Mesenchymal stem cell (in vitro differentiated cells and primary cell): Measurements from ENCODE around the gene PTCRA.
A peak's percentile ranks its signal among the peaks of the same experiment; 100 is the strongest.
"Not testable (repeated sequence)": the region's sequence is repeated elsewhere in the genome, so short reads cannot be mapped to it uniquely, and the experiment has no call there.

Experiments
- DNase-seq: peaks from one replicate; pipeline ENCODE4 v3.0.0-alpha.2; 2013
- H2AFZ ChIP-seq: one replicate; pipeline ENCODE4 v1.6.1; 2013; ENCODE audit warnings: low read depth, mild to moderate bottlenecking, control low read depth, inconsistent platforms, low read length, moderate library complexity
- H2AK5ac ChIP-seq: 2 replicates; pipeline ENCODE4 v1.6.1; 2013; ENCODE audit warnings: low read length, moderate library complexity, mild to moderate bottlenecking, inconsistent platforms; ENCODE audit not compliant: severe bottlenecking
- H2BK120ac ChIP-seq: one replicate; pipeline ENCODE4 v1.6.1; 2013; ENCODE audit warnings: low read depth, mild to moderate bottlenecking, inconsistent platforms, low read length, moderate library complexity
- H2BK12ac ChIP-seq, 2 experiments: one replicate each; pipeline ENCODE4 v1.6.1; 2013; ENCODE audit warnings: inconsistent platforms in 2 of 2, low read length in 2 of 2, mild to moderate bottlenecking in 2 of 2, moderate library complexity in 2 of 2, control low read depth in 1 of 2
- H2BK15ac ChIP-seq: one replicate; pipeline ENCODE4 v1.6.1; 2013; ENCODE audit warnings: mild to moderate bottlenecking, low read depth, inconsistent platforms; ENCODE audit not compliant: poor library complexity, severe bottlenecking
- H2BK5ac ChIP-seq: 2 replicates; pipeline ENCODE4 v1.6.1; 2013; ENCODE audit warnings: low read depth, mild to moderate bottlenecking, low read length, control low read depth, inconsistent platforms; ENCODE audit not compliant: poor library complexity, severe bottlenecking
- H3K14ac ChIP-seq, 2 experiments: one replicate each; pipeline ENCODE4 v1.6.1; 2013; ENCODE audit warnings: inconsistent platforms in 2 of 2, low read length in 2 of 2, control low read depth in 1 of 2, mild to moderate bottlenecking in 1 of 2, moderate library complexity in 1 of 2
- H3K18ac ChIP-seq, 2 experiments: one replicate each; pipeline ENCODE4 v1.6.1; 2013; ENCODE audit warnings: inconsistent platforms in 2 of 2, low read length in 2 of 2, control low read depth in 1 of 2, low read depth in 1 of 2, mild to moderate bottlenecking in 1 of 2
- H3K23ac ChIP-seq, 2 experiments: one replicate each; pipeline ENCODE4 v1.6.1; 2013; ENCODE audit warnings: inconsistent platforms in 2 of 2, low read length in 2 of 2, mild to moderate bottlenecking in 2 of 2, moderate library complexity in 2 of 2, control low read depth in 1 of 2
- H3K27ac ChIP-seq: 2 replicates; pipeline ENCODE4 v1.5.1; 2013; ENCODE audit warnings: mild to moderate bottlenecking, moderate library complexity, low read length, control low read depth, inconsistent platforms; ENCODE audit not compliant: poor library complexity, severe bottlenecking
- H3K27me3 ChIP-seq, 2 experiments: 2 replicates each; pipeline versions ENCODE4 v1.6.1 to v1.7.0; 2013; ENCODE audit warnings: low read length in 2 of 2, mild to moderate bottlenecking in 2 of 2, moderate library complexity in 2 of 2, control low read depth in 1 of 2, inconsistent platforms in 1 of 2; ENCODE audit not compliant: control insufficient read depth in 1 of 2, insufficient read depth in 1 of 2
- H3K36me3 ChIP-seq, 2 experiments: 2 replicates each; pipeline versions ENCODE4 v1.6.1 to v1.7.0; 2013; ENCODE audit warnings: low read length in 2 of 2, control low read depth in 1 of 2, inconsistent platforms in 1 of 2, low read depth in 1 of 2, mild to moderate bottlenecking in 1 of 2; ENCODE audit not compliant: insufficient read depth in 2 of 2, control insufficient read depth in 1 of 2
- H3K4ac ChIP-seq, 2 experiments: one replicate each; pipeline ENCODE4 v1.6.1; 2013; ENCODE audit warnings: inconsistent platforms in 2 of 2, low read length in 2 of 2, mild to moderate bottlenecking in 2 of 2, moderate library complexity in 2 of 2, control low read depth in 1 of 2, low read depth in 1 of 2
- H3K4me1 ChIP-seq: 2 replicates; pipeline ENCODE4 v1.6.1; 2013; ENCODE audit warnings: low read depth, low read length, control low read depth; ENCODE audit not compliant: control insufficient read depth, insufficient read depth
- H3K4me2 ChIP-seq: 2 replicates; pipeline ENCODE4 v1.6.1; 2013; ENCODE audit warnings: low read length, mild to moderate bottlenecking, inconsistent platforms; ENCODE audit not compliant: poor library complexity, severe bottlenecking
- H3K4me3 ChIP-seq, 2 experiments: 2 replicates each; pipeline versions ENCODE4 v1.5.1 to v1.7.0; 2013; ENCODE audit warnings: low read length in 2 of 2, mild to moderate bottlenecking in 2 of 2, control low read depth in 1 of 2, low read depth in 1 of 2; ENCODE audit not compliant: insufficient read depth in 1 of 2
- H3K79me1 ChIP-seq: replicated peaks from 2 replicates; pipeline ENCODE4 v1.6.1; 2013; ENCODE audit warnings: mild to moderate bottlenecking, control low read depth, low read length, inconsistent platforms; ENCODE audit not compliant: poor library complexity, severe bottlenecking
- H3K9ac ChIP-seq: 2 replicates; pipeline ENCODE4 v1.7.0; 2013; ENCODE audit warnings: mild to moderate bottlenecking, low read length, moderate library complexity
- H3K9me3 ChIP-seq: 2 replicates; pipeline ENCODE4 v1.7.0; 2013; ENCODE audit warnings: mild to moderate bottlenecking, low read length; ENCODE audit not compliant: control insufficient read depth
- H4K8ac ChIP-seq: one replicate; pipeline ENCODE4 v1.6.1; 2013; ENCODE audit warnings: inconsistent platforms, mild to moderate bottlenecking, low read length, moderate library complexity
- H4K91ac ChIP-seq: one replicate; pipeline ENCODE4 v1.6.1; 2013; ENCODE audit warnings: mild to moderate bottlenecking, low read length, inconsistent platforms
- WGBS: methylation state at CpG from one replicate; pipeline ENCODE4 v1.1.7; 2013; ENCODE audit warnings: mixed read lengths; 5-methylcytosine and 5-hydroxymethylcytosine counted together

PTCRA gene

DNA sequence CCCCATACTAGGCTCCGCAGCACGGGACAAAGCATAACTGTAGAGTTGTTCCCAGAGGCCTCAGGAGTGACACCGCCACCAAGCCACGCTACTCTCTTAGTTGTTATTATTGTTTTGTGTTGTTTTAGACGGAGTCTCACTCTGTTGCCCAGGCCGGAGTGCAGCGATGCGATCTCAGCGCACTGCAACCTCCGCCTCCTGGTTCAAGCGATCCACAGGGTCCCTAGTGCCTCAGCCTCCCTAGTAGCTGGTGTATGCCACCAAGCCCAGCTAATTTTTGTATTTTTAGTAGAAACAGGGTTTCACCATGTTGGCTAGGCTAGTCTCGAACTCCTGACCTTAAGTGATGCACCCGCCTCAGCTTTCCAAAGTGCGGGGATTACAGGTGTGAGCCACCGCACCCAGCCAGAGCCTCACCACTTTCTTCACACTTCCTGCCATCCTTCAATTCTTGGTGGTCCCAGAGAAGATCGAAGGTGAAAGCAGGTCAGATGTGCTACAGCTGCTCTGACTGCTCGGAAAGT lies 24.6 kb upstream of the PTCRA start:
- H4K91ac ChIP-seq, result peak overlapping the region; percentile 29
- H2BK15ac ChIP-seq, result no peak overlapping the region

DNA sequence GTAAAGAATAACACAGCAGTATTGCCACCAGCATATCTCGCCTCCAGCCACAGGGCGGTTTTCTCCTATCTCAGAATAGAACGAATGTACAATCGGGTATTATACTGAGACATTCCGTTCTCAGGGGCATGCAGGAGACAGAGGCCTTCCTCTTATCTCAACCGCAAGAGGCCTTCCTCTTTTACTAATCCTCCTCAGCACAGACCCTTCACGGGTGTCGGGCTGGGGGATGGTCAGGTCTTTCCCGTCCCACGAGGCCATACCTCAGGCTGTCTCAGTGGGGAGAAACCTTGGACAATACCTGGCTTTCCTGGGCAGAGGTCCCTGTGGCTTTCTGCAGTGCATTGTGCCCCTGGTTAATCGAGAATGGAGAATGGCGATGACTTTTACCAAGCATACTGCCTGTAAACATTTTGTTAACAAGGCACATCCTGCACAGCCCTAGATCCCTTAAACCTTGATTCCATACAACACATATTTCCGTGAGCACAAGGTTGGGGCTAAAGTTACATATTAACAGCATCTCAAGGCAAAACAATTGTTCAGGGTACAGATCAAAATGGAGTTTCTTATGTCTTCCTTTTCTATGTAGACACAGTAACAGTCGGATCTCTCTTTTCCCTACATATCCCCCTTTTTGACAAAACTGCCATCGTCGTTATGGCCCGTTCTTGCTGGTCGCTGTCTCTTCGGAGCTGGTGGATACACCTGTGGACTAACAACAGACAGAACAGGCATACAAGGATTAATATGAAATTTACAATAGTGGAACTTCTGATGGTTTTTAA lies 21.6 kb upstream of the PTCRA start:
- not testable (repeated sequence) for H3K36me3 ChIP-seq, H3K27ac ChIP-seq, H4K8ac ChIP-seq, H2AFZ ChIP-seq, H3K14ac ChIP-seq, H3K27me3 ChIP-seq, H3K4me2 ChIP-seq, H2BK12ac ChIP-seq, H3K18ac ChIP-seq, H3K4ac ChIP-seq, H4K91ac ChIP-seq, H3K9me3 ChIP-seq, H3K4me3 ChIP-seq, H2BK5ac ChIP-seq, H3K4me1 ChIP-seq, H3K23ac ChIP-seq, H3K79me1 ChIP-seq, H2BK15ac ChIP-seq, H2BK120ac ChIP-seq, H3K9ac ChIP-seq, DNase-seq, H2AK5ac ChIP-seq
- WGBS, result 62% methylated on average over 19 of the region's 19 CpGs

More for the DNA sequence above, 24.6 kb upstream of the PTCRA start:
- no peak overlapping the region for H2BK120ac ChIP-seq
- peak overlapping the region in 1 of 2 experiments; percentile 33 for H3K4ac ChIP-seq
- peak overlapping the region; percentile 48 to 71 for H3K18ac ChIP-seq
- H3K79me1 ChIP-seq, result peaks cover 1% of the 10 kb centered on the region
- H3K4me3 ChIP-seq, result peak overlapping the region; percentile 88 to 96
- 85% methylated on average over 17 of the region's 17 CpGs for WGBS
- DNase-seq, result no peak
- peak overlapping the region; percentile 76 for H3K4me2 ChIP-seq
- H3K23ac ChIP-seq, result no peak overlapping the region
- H3K27ac ChIP-seq, result peak overlapping the region; percentile 98
- no peak overlapping the region for H2AK5ac ChIP-seq
- H3K14ac ChIP-seq, result no peak overlapping the region
- peak overlapping the region; percentile 99 for H3K9ac ChIP-seq
- H2BK5ac ChIP-seq, result no peak overlapping the region
- peaks cover 6% of the 10 kb centered on the region for H3K4me1 ChIP-seq
- peaks cover 5 to 13% of the 10 kb centered on the region in 2 experiments for H3K36me3 ChIP-seq
- H2BK12ac ChIP-seq, result peak overlapping the region in 1 of 2 experiments; percentile 4
- peak overlapping the region; percentile 82 for H4K8ac ChIP-seq
- no peaks in the 10 kb centered on the region for H3K9me3 ChIP-seq
- H2AFZ ChIP-seq, result peak overlapping the region; percentile 67
- no peaks in the 10 kb centered on the region for H3K27me3 ChIP-seq

DNA sequence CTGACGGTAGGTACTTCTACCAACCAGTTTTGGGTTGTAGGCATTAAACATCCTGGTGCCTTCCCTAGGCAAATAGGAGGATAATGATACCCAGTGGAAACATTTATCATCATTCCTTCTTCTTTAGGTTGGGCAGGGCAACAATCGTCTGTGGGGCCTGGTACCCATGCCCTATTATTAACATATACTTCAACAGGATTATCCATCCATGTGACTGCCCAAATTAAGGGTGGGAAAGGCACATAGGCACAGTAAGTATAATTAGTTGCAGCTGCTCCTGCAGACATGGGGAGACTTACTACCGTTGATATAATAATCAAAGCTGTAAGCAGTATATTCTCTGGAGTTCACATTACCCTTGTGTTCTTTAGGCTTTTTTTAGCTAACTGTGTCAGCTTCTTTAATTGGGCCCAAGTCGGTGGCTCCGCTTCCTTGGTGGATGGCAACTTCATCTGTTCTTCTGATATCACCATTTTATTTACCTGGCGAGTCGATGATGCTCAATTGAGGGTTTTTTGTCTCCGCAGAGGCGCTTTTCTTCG lies 19.6 kb upstream of the PTCRA start:
- Histone ChIP-seq H3K4me3 (no peak overlapping the region), H4K8ac (no peak overlapping the region), H3K27ac (no peak overlapping the region), H4K91ac (no peak overlapping the region), H2BK5ac (no peak overlapping the region), H3K23ac (no peak overlapping the region), H3K4me2 (no peak overlapping the region), H3K4me1 (peaks cover 3% of the 10 kb centered on the region), H3K9ac (no peak overlapping the region), H2AK5ac (no peak overlapping the region), H2BK15ac (no peak overlapping the region), H3K9me3 (no peaks in the 10 kb centered on the region), H2BK12ac (no peak overlapping the region), H3K27me3 (no peaks in the 10 kb centered on the region), H3K18ac (no peak overlapping the region), H2AFZ (no peak overlapping the region), H2BK120ac (no peak overlapping the region), H3K79me1 (no peaks in the 10 kb centered on the region), H3K4ac (no peak overlapping the region), H3K36me3 (no peaks in the 10 kb centered on the region), H3K14ac (no peak overlapping the region)
- no peak for DNase-seq
- WGBS, result 97% methylated on average over 7 of the region's 10 CpGs

DNA sequence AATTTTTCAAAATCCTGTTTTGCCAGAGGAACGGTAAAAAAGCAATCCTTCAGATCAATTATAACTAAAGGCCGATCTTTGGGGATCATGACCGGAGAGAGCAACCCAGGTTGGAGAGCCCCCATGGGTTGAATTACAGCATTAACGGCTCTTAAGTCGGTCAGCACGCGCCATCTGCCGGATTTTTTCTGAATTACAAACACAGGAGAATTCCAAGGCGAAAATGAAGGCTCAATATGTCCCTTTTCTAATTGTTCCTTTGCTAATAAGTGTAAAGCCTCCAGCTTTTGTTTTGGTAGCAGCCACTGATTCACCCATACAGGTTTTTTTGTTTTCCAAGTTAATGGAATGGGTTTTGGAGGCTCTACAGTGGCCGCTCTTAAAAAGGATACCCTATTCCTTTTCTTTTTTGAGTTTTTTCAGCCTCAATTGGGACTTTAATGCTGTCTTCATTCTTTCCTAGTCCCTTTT lies 16.9 kb upstream of the PTCRA start:
- H3K4me2 ChIP-seq, result no peak overlapping the region
- no peak overlapping the region for H3K4me3 ChIP-seq
- no peak overlapping the region for H2AK5ac ChIP-seq
- no peak overlapping the region for H2BK5ac ChIP-seq
- H3K79me1 ChIP-seq, result no peaks in the 10 kb centered on the region
- no peaks in the 10 kb centered on the region for H3K27me3 ChIP-seq
- WGBS, result 7% methylated on average over 10 of the region's 10 CpGs
- H3K4ac ChIP-seq, result no peak overlapping the region
- no peaks in the 10 kb centered on the region for H3K36me3 ChIP-seq
- H3K27ac ChIP-seq, result no peak overlapping the region
- DNase-seq, result peak; percentile 78
- H3K4me1 ChIP-seq, result peaks cover 5% of the 10 kb centered on the region
- no peak overlapping the region for H3K14ac ChIP-seq
- H3K9me3 ChIP-seq, result no peaks in the 10 kb centered on the region
- peak overlapping the region; percentile 23 for H3K9ac ChIP-seq
- H2AFZ ChIP-seq, result no peak overlapping the region
- no peak overlapping the region for H3K23ac ChIP-seq
- no peak overlapping the region for H3K18ac ChIP-seq
- H2BK12ac ChIP-seq, result no peak overlapping the region
- no peak overlapping the region for H2BK15ac ChIP-seq
- no peak overlapping the region for H4K91ac ChIP-seq
- no peak overlapping the region for H2BK120ac ChIP-seq
- H4K8ac ChIP-seq, result no peak overlapping the region
